ENCODE data around the gene TGFA.
"Not testable (repeated sequence)": the region's sequence is repeated elsewhere in the genome, so short reads cannot be mapped to it uniquely, and the experiment has no call there.

TGFA gene

GRCh38 chr2:70496819-70497218 is 56.8 kb downstream of the TGFA start:
- DNase-seq, result no peak

- DNase-seq, result no peak
These were observed 59.2 kb downstream of the TGFA start for GRCh38 chr2:70494293-70494886.

GRCh38 chr2:70490381-70490780 is 63.2 kb downstream of the TGFA start:
- DNase-seq, result no peak

GRCh38 chr2:70489165-70489564 is 64.5 kb downstream of the TGFA start:
- no peak for DNase-seq

- no peak for DNase-seq
These were observed 69.5 kb downstream of the TGFA start for GRCh38 chr2:70484086-70484485.

- DNase-seq, result no peak
These were observed 71.2 kb downstream of the TGFA start for GRCh38 chr2:70482401-70482800.

GRCh38 chr2:70480468-70480867 is 73.2 kb downstream of the TGFA start:
- no peak for DNase-seq

- peak; percentile 86 for DNase-seq
These were observed 73.8 kb downstream of the TGFA start for GRCh38 chr2:70479816-70480215.

- no peak for DNase-seq
These were observed 76.2 kb downstream of the TGFA start for GRCh38 chr2:70477441-70477844.

GRCh38 chr2:70475266-70475665 is 78.4 kb downstream of the TGFA start:
- no peak for DNase-seq

- peak; percentile 40 for DNase-seq
These were observed 79.3 kb downstream of the TGFA start for GRCh38 chr2:70474256-70474848.

- DNase-seq, result no peak
These were observed 80.4 kb downstream of the TGFA start for GRCh38 chr2:70473101-70473722.

- DNase-seq, result peak; percentile 69
These were observed 81.3 kb downstream of the TGFA start for GRCh38 chr2:70472221-70472890.

GRCh38 chr2:70471129-70471528 is 82.5 kb downstream of the TGFA start:
- peak; percentile 84 for DNase-seq

- DNase-seq, result no peak
These were observed 83.7 kb downstream of the TGFA start for GRCh38 chr2:70469961-70470360.

GRCh38 chr2:70469435-70469834 is 84.2 kb downstream of the TGFA start:
- no peak for DNase-seq

- peak; percentile 52 for DNase-seq
These were observed 84.7 kb downstream of the TGFA start for GRCh38 chr2:70468878-70469277.

GRCh38 chr2:70467831-70468779 is 85.5 kb downstream of the TGFA start:
- peak; percentile 51 for DNase-seq

- no peak for DNase-seq
These were observed 86.4 kb downstream of the TGFA start for GRCh38 chr2:70467237-70467636.

GRCh38 chr2:70466647-70467046 is 87.0 kb downstream of the TGFA start:
- DNase-seq, result not testable (repeated sequence)

- no peak for DNase-seq
These were observed 89.6 kb downstream of the TGFA start for GRCh38 chr2:70463997-70464396.

- DNase-seq, result no peak
These were observed 90.0 kb downstream of the TGFA start for GRCh38 chr2:70463581-70463980.

Measured in MV-4-11 (cell line).